ENCODE data around the gene DOCK6. TPM values are rescaled to one million over a fixed set of nuclear protein-coding genes. Genes with fewer than 3 reads are reported as not detected.

The DOCK6 gene
- total RNA-seq, 1 donor from 2014 or later = 86.9 TPM

DNA sequence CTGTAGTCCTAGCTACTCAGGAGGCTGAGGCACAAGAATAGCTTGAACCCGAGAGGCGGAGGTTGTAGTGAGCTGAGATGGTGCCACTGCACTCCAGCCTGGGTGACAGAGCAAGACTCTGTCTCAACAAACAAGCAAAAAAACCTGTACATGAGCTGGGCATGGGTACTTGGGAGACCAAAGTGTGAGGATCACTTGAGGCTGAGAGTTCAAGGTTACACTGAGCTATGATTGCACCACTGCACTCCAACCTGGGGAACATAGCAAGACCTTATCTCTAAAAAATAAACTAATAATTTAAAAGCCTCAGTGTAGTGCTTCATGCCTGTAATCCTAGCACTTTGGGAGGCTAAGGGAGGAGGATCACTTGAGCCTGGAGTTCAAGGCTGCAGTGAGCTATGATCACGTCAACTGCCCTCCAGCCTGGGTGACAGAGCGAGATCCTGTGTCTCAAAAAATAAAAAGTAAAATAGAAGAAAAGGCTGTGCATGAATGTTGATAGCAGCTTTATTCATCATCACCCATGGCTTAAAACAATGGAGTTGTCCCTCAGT, 12.3 kb upstream of the DOCK6 start:
- Mint-ChIP-seq H3K4me1 (ENCODE audit: unreplicated experiment) (peaks cover 8% of the 10 kb centered on the region), H3K27ac (ENCODE audit: unreplicated experiment) (no peak overlapping the region), H3K36me3 (ENCODE audit: unreplicated experiment) (no peaks in the 10 kb centered on the region), H3K9me3 (ENCODE audit: unreplicated experiment) (no peaks in the 10 kb centered on the region), H3K27me3 (ENCODE audit: unreplicated experiment) (peaks cover 4% of the 10 kb centered on the region), H3K4me3 (ENCODE audit: unreplicated experiment) (no peak overlapping the region)
- DNase-seq (ENCODE audit: extremely low spot score, unreplicated experiment) = no peak
- TF ChIP-seq, protein P1, sequence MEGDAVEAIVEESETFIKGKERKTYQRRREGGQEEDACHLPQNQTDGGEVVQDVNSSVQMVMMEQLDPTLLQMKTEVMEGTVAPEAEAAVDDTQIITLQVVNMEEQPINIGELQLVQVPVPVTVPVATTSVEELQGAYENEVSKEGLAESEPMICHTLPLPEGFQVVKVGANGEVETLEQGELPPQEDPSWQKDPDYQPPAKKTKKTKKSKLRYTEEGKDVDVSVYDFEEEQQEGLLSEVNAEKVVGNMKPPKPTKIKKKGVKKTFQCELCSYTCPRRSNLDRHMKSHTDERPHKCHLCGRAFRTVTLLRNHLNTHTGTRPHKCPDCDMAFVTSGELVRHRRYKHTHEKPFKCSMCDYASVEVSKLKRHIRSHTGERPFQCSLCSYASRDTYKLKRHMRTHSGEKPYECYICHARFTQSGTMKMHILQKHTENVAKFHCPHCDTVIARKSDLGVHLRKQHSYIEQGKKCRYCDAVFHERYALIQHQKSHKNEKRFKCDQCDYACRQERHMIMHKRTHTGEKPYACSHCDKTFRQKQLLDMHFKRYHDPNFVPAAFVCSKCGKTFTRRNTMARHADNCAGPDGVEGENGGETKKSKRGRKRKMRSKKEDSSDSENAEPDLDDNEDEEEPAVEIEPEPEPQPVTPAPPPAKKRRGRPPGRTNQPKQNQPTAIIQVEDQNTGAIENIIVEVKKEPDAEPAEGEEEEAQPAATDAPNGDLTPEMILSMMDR (IDR thresholded peaks at IDR 0.05) = no peak

DNA sequence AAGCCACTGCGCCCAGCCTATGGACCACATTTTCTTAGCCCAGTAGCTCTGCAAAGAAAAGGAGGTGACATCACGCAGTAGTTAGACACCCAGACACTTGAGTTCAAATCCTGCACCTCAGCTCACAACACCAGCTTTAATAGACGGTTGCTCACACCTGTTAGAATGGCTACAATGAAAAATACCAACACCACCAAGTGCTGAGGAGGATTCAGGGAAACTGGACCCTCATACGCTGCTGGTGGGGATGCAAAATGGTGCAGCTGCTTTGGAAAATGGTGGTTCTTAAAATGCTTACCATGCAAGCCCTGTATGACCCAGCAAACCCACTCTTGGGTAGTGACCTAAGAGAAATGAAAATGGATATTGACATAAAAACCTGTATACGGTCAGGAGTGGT, 11.7 kb upstream of the DOCK6 start:
- peaks cover 15% of the 10 kb centered on the region for H3K4me1 Mint-ChIP-seq (ENCODE audit: unreplicated experiment)
- no peak for DNase-seq (ENCODE audit: extremely low spot score, unreplicated experiment)
- no peaks in the 10 kb centered on the region for H3K9me3 Mint-ChIP-seq (ENCODE audit: unreplicated experiment)
- TF ChIP-seq, protein P1 (IDR thresholded peaks at IDR 0.05) = no peak
- peaks cover 3% of the 10 kb centered on the region for H3K27me3 Mint-ChIP-seq (ENCODE audit: unreplicated experiment)
- no peak overlapping the region for H3K27ac Mint-ChIP-seq (ENCODE audit: unreplicated experiment)
- no peaks in the 10 kb centered on the region for H3K36me3 Mint-ChIP-seq (ENCODE audit: unreplicated experiment)
- H3K4me3 Mint-ChIP-seq (ENCODE audit: unreplicated experiment) = no peak overlapping the region

DNA sequence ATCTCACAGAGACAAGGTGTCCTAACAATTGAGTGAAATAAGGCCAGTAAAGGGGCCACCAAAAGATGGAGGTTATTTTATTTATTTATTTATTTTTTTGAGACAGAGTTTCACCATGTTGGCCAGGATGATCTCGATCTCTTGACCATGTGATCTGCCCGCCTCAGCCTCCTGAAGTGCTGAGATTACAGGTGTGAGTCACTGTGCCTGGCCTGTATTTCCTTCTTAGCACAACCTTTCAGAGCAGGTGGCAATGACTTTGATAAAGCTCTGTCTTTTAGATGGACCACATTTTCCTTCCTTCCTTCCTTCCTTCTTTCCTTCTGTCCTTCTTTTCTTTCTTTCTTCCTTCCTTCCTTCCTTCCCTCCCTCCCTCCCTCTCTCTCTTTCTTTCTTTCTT, 11.0 kb upstream of the DOCK6 start:
- DNase-seq (ENCODE audit: extremely low spot score, unreplicated experiment) = no peak
- TF ChIP-seq, protein P1 (IDR thresholded peaks at IDR 0.05) = no peak
- H3K27me3 Mint-ChIP-seq (ENCODE audit: unreplicated experiment) = peaks cover 3% of the 10 kb centered on the region

DNA sequence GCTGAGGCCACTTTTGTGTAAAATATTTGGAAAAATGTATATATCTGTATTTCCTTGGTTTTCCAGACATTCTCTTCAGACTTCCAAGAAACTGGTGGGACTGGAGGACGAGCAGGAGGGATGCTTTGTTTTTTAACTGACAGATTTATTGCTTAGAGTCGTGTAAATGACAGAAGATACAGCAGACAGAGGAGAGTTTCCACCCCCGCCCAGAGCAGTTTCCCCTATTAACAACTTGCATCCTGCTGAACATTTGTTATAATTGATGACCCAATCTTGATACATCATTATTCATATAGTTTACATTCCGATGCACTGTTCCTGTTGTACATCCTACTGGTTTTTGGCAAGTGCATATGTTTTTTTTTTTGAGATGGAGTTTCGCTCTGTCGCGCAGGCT, 7.1 kb upstream of the DOCK6 start:
- Mint-ChIP-seq H3K4me1 (ENCODE audit: unreplicated experiment) (peaks cover 39% of the 10 kb centered on the region), H3K36me3 (ENCODE audit: unreplicated experiment) (no peaks in the 10 kb centered on the region), H3K9me3 (ENCODE audit: unreplicated experiment) (no peaks in the 10 kb centered on the region), H3K27me3 (ENCODE audit: unreplicated experiment) (no peaks in the 10 kb centered on the region), H3K4me3 (ENCODE audit: unreplicated experiment) (no peak overlapping the region), H3K27ac (ENCODE audit: unreplicated experiment) (peak overlapping the region; percentile 89)
- TF ChIP-seq, protein P1 (IDR thresholded peaks at IDR 0.05) = no peak
- DNase-seq (ENCODE audit: extremely low spot score, unreplicated experiment) = no peak

More for the DNA sequence above, 11.0 kb upstream of the DOCK6 start:
- Mint-ChIP-seq H3K36me3 (ENCODE audit: unreplicated experiment) (no peaks in the 10 kb centered on the region), H3K9me3 (ENCODE audit: unreplicated experiment) (no peaks in the 10 kb centered on the region), H3K4me1 (ENCODE audit: unreplicated experiment) (peaks cover 19% of the 10 kb centered on the region), H3K27ac (ENCODE audit: unreplicated experiment) (no peak overlapping the region), H3K4me3 (ENCODE audit: unreplicated experiment) (no peak overlapping the region)

DNA sequence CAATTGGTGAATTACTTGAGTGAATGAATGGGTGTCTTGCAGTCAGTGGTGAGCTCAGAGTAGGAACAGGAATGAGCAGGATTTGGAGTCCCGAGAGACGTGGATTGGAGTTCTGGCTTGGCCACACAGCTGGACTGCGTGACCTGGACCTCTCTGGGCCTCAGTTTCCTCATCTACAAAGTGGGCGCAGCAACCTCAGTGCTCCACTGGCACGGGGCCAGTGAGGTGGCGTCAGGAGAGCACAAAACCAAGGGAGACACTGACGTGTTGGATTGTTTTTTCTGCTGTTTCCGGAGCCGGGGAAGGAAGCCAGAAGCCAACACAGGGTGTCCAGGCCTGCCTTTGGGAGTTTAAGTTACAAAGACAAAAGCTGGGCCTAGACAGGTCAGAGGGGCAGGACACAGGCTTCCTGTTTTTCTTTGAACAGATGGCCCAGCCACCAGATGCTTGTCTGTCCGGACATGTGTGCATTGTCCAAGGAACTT, 6.5 kb upstream of the DOCK6 start:
- peak overlapping the region; percentile 89 for H3K27ac Mint-ChIP-seq (ENCODE audit: unreplicated experiment)
- no peaks in the 10 kb centered on the region for H3K36me3 Mint-ChIP-seq (ENCODE audit: unreplicated experiment)
- H3K4me3 Mint-ChIP-seq (ENCODE audit: unreplicated experiment) = no peak overlapping the region
- TF ChIP-seq, protein P1 (IDR thresholded peaks at IDR 0.05) = no peak
- H3K4me1 Mint-ChIP-seq (ENCODE audit: unreplicated experiment) = peaks cover 39% of the 10 kb centered on the region
- no peaks in the 10 kb centered on the region for H3K27me3 Mint-ChIP-seq (ENCODE audit: unreplicated experiment)
- H3K9me3 Mint-ChIP-seq (ENCODE audit: unreplicated experiment) = no peaks in the 10 kb centered on the region
- DNase-seq (ENCODE audit: extremely low spot score, unreplicated experiment) = no peak

All from osteocyte (in vitro differentiated cells).